HG02610 (cell line): ENCODE measurements around the gene IMPA2.
"Not testable (repeated sequence)": the region's sequence is repeated elsewhere in the genome, so short reads cannot be mapped to it uniquely, and the experiment has no call there.

Experiments used
- ATAC-seq: cut with Tn5 transposase; IDR thresholded peaks from one replicate; pipeline ENCODE4 v1.9.1; 2021; ENCODE audit warnings: mild to moderate bottlenecking, moderate library complexity; ENCODE audit not compliant: unreplicated experiment

Gene IMPA2

GRCh38 chr18:12027046-12027445 is 45.7 kb downstream of the IMPA2 start:
- ATAC-seq = no peak

- ATAC-seq = no peak
These were observed 46.2 kb downstream of the IMPA2 start for GRCh38 chr18:12027480-12027879.

- ATAC-seq = no peak
These were observed 46.8 kb downstream of the IMPA2 start for GRCh38 chr18:12028040-12028628.

GRCh38 chr18:12028674-12029073 is 47.4 kb downstream of the IMPA2 start:
- ATAC-seq = no peak

- no peak for ATAC-seq
These were observed 48.7 kb downstream of the IMPA2 start for GRCh38 chr18:12029786-12030584.

- ATAC-seq = no peak
These were observed 49.4 kb downstream of the IMPA2 start for GRCh38 chr18:12030670-12031069.

- no peak for ATAC-seq
These were observed 49.9 kb downstream of the IMPA2 start for GRCh38 chr18:12031181-12031580.

GRCh38 chr18:12031846-12032245 is 50.5 kb downstream of the IMPA2 start:
- no peak for ATAC-seq

- ATAC-seq = no peak
These were observed 51.7 kb downstream of the IMPA2 start for GRCh38 chr18:12032786-12033642.

GRCh38 chr18:12033643-12034025 is 52.3 kb downstream of the IMPA2 start:
- no peak for ATAC-seq

GRCh38 chr18:12034241-12035100 is 53.2 kb downstream of the IMPA2 start:
- ATAC-seq = no peak

GRCh38 chr18:12035481-12035880 is 54.2 kb downstream of the IMPA2 start:
- no peak for ATAC-seq

- ATAC-seq = no peak
These were observed 55.0 kb downstream of the IMPA2 start for GRCh38 chr18:12036201-12036751.

GRCh38 chr18:12038082-12038638 is 56.9 kb downstream of the IMPA2 start:
- peak; percentile 8 for ATAC-seq

- ATAC-seq = peak; percentile 74
These were observed 57.6 kb downstream of the IMPA2 start for GRCh38 chr18:12038639-12039539.

- ATAC-seq = not testable (repeated sequence)
These were observed 58.2 kb downstream of the IMPA2 start for GRCh38 chr18:12039540-12039930.

GRCh38 chr18:12041561-12041960 is 60.3 kb downstream of the IMPA2 start:
- peak; percentile 33 for ATAC-seq

- no peak for ATAC-seq
These were observed 62.5 kb downstream of the IMPA2 start for GRCh38 chr18:12043811-12044210.

- no peak for ATAC-seq
These were observed 63.3 kb downstream of the IMPA2 start for GRCh38 chr18:12044591-12044990.
